Measurements from ENCODE around the gene C12orf42.

DNA sequence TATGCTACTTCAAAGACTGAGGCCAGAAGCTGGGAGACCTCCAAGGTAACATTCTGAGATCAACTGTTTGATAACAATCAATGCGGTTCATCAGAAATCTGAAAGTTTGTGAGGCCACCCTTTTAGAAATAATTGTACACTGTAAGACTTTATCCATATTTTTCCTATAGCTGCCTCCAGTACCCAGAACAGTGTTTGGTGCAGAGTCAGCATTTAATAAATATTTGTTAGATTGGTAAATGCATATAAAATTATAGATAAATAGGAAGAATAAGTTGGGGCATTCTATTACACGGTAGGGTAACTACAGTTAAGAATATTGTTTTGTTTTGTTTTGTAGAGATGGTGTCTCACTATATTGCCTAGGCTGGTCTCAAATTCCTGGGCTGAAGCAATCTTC is 141.4 kb downstream of the C12orf42 start:
- TF ChIP-seq, protein P1, sequence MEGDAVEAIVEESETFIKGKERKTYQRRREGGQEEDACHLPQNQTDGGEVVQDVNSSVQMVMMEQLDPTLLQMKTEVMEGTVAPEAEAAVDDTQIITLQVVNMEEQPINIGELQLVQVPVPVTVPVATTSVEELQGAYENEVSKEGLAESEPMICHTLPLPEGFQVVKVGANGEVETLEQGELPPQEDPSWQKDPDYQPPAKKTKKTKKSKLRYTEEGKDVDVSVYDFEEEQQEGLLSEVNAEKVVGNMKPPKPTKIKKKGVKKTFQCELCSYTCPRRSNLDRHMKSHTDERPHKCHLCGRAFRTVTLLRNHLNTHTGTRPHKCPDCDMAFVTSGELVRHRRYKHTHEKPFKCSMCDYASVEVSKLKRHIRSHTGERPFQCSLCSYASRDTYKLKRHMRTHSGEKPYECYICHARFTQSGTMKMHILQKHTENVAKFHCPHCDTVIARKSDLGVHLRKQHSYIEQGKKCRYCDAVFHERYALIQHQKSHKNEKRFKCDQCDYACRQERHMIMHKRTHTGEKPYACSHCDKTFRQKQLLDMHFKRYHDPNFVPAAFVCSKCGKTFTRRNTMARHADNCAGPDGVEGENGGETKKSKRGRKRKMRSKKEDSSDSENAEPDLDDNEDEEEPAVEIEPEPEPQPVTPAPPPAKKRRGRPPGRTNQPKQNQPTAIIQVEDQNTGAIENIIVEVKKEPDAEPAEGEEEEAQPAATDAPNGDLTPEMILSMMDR (conservative IDR thresholded peaks at IDR 0.05; ENCODE audit: low read depth, low read length), result no peak
- TF ChIP-seq, protein P2, sequence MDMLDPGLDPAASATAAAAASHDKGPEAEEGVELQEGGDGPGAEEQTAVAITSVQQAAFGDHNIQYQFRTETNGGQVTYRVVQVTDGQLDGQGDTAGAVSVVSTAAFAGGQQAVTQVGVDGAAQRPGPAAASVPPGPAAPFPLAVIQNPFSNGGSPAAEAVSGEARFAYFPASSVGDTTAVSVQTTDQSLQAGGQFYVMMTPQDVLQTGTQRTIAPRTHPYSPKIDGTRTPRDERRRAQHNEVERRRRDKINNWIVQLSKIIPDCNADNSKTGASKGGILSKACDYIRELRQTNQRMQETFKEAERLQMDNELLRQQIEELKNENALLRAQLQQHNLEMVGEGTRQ (IDR thresholded peaks at IDR 0.05; ENCODE audit: low read depth, low read length), result no peak
- no peak for TF ChIP-seq FOS (IDR thresholded peaks at IDR 0.05; ENCODE audit: low read depth, low read length)
- no peak for TF ChIP-seq RCOR1 (IDR thresholded peaks at IDR 0.05; ENCODE audit: insufficient replicate concordance, low read length)
- TF ChIP-seq, protein P3, sequence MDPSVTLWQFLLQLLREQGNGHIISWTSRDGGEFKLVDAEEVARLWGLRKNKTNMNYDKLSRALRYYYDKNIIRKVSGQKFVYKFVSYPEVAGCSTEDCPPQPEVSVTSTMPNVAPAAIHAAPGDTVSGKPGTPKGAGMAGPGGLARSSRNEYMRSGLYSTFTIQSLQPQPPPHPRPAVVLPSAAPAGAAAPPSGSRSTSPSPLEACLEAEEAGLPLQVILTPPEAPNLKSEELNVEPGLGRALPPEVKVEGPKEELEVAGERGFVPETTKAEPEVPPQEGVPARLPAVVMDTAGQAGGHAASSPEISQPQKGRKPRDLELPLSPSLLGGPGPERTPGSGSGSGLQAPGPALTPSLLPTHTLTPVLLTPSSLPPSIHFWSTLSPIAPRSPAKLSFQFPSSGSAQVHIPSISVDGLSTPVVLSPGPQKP (IDR thresholded peaks at IDR 0.05; ENCODE audit: borderline replicate concordance, low read depth, low read length), result no peak
- TF ChIP-seq NFE2L2 (IDR thresholded peaks at IDR 0.05; ENCODE audit: low read depth, low read length), result no peak

Measured in IMR-90 (cell line).